ENCODE results near the gene PPP5C. TPM values are rescaled to one million over a fixed set of nuclear protein-coding genes. Genes with fewer than 3 reads are reported as not detected.

Gene PPP5C
- total RNA-seq, 4 donors from 2014 or later = 39.9 to 74.7 (median 61.9) TPM

DNA sequence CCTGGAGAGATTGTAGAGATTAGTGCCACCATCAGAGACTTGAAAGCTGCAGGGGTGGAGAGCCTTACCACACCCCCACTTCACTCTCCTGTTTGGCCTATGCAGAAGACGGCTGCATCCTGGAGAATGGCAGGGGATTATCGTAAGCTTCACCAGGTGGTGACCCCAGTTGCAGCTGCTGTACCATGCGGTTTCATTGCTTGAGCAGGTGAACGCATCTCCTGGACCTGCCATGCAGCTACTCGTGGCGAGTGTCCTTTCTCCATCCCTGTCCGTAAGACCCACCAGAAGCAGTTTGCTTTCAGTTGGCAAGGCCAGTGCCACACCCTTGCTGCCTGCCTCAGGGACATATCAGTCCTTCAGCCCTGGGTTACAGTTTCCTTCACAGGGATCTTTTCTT lies 21.2 kb downstream of the PPP5C start:
- DNase-seq (ENCODE audit: extremely low spot score) = no peak
- Histone ChIP-seq H3K4me3 (no peak overlapping the region), H3K27ac (replicated peaks in 1 of 4) (no peak overlapping the region), H3K4me1 (peaks cover 6 to 22% (median 18%) of the 10 kb centered on the region in 4 donors), H3K9me3 (no peaks in the 10 kb centered on the region), H3K27me3 (no peaks in the 10 kb centered on the region), H3K36me3 (peaks cover 5 to 63% (median 34%) of the 10 kb centered on the region in 4 donors)
- WGBS = 85% methylated on average over 7 of the region's 7 CpGs
- intact Hi-C loops (cut with DNase I) = no loop called here
- TF ChIP-seq POLR2AphosphoS5 (IDR thresholded peaks at IDR 0.05) (no peak), EP300 (IDR thresholded peaks at IDR 0.05) (no peak), POLR2A (IDR thresholded peaks at IDR 0.05; ENCODE audit: low read depth) (no peak)
- TF ChIP-seq, protein P1, sequence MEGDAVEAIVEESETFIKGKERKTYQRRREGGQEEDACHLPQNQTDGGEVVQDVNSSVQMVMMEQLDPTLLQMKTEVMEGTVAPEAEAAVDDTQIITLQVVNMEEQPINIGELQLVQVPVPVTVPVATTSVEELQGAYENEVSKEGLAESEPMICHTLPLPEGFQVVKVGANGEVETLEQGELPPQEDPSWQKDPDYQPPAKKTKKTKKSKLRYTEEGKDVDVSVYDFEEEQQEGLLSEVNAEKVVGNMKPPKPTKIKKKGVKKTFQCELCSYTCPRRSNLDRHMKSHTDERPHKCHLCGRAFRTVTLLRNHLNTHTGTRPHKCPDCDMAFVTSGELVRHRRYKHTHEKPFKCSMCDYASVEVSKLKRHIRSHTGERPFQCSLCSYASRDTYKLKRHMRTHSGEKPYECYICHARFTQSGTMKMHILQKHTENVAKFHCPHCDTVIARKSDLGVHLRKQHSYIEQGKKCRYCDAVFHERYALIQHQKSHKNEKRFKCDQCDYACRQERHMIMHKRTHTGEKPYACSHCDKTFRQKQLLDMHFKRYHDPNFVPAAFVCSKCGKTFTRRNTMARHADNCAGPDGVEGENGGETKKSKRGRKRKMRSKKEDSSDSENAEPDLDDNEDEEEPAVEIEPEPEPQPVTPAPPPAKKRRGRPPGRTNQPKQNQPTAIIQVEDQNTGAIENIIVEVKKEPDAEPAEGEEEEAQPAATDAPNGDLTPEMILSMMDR (IDR thresholded peaks at IDR 0.05) = no peak

DNA sequence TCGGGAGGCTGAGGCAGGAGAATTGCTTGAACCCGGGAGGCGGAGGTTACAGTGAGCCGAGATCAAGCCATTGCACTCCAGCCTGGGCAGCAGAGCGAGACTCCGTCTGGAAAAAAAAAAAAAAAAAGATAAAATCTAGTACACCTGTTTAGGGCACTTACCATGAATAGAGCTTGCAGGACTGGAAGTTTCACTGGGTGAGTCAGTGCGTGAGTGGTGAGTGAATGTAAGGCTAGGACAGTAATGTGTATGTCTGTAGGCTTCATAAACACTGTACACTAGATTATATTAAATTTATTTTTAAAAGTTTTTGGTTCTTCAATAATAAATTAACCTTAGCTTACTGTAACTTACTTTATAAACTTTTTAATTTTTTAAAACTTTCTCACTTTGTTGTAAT lies 22.9 kb downstream of the PPP5C start:
- Histone ChIP-seq H3K4me3 (no peak overlapping the region), H3K27me3 (no peaks in the 10 kb centered on the region), H3K4me1 (peaks cover 20 to 39% (median 34%) of the 10 kb centered on the region in 4 donors), H3K27ac (replicated peaks in 1 of 4) (no peak overlapping the region), H3K9me3 (no peaks in the 10 kb centered on the region), H3K36me3 (peaks cover 5 to 49% (median 23%) of the 10 kb centered on the region in 4 donors)
- no peak for TF ChIP-seq EP300 (IDR thresholded peaks at IDR 0.05)
- TF ChIP-seq, protein P1 (IDR thresholded peaks at IDR 0.05) = no peak
- no peak for TF ChIP-seq POLR2AphosphoS5 (IDR thresholded peaks at IDR 0.05)
- TF ChIP-seq POLR2A (IDR thresholded peaks at IDR 0.05; ENCODE audit: low read depth) = no peak
- intact Hi-C loops (cut with DNase I) = no loop called here
- DNase-seq (ENCODE audit: extremely low spot score) = no peak
- WGBS = 92% methylated on average over 7 of the region's 7 CpGs

DNA sequence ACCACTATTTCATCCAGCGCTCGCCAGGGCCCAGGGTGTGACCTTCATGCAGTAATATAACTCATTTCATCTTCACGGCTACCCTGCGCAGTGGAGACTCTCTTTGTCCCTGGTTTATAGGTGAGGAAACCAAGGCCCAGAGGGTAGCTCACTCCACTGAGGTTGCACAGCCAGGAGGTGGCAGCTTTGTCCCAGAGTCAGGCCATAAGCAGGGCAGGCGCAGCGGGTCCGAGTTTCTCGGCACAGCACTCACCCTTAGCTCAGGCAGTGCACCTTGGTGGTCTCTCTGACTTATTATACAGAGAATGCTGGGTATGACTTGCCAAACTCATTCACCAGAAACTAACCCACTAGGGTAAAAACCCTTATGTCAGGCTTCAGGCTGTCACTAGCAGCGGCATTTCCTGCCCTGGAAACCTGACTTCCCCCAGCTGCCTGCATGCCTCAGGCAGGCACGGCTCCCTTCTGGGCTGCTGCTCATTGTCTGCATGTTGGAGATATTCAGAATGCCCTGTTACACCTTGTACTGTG lies 24.5 kb downstream of the PPP5C start:
- H3K4me1 ChIP-seq = peaks cover 20 to 41% (median 34%) of the 10 kb centered on the region in 4 donors
- DNase-seq (ENCODE audit: extremely low spot score) = no peak
- H3K36me3 ChIP-seq = peaks cover 8 to 50% (median 23%) of the 10 kb centered on the region in 4 donors
- H3K4me3 ChIP-seq = no peak overlapping the region
- intact Hi-C loops (cut with DNase I) = no loop called here
- H3K27ac ChIP-seq (replicated peaks in 1 of 4) = no peak overlapping the region
- WGBS = 69% methylated on average over 7 of the region's 10 CpGs
- TF ChIP-seq POLR2AphosphoS5 (IDR thresholded peaks at IDR 0.05) (no peak), EP300 (IDR thresholded peaks at IDR 0.05) (no peak), POLR2A (IDR thresholded peaks at IDR 0.05; ENCODE audit: low read depth) (no peak)
- TF ChIP-seq, protein P1 (IDR thresholded peaks at IDR 0.05) = no peak
- no peaks in the 10 kb centered on the region for H3K9me3 ChIP-seq
- H3K27me3 ChIP-seq = no peaks in the 10 kb centered on the region

DNA sequence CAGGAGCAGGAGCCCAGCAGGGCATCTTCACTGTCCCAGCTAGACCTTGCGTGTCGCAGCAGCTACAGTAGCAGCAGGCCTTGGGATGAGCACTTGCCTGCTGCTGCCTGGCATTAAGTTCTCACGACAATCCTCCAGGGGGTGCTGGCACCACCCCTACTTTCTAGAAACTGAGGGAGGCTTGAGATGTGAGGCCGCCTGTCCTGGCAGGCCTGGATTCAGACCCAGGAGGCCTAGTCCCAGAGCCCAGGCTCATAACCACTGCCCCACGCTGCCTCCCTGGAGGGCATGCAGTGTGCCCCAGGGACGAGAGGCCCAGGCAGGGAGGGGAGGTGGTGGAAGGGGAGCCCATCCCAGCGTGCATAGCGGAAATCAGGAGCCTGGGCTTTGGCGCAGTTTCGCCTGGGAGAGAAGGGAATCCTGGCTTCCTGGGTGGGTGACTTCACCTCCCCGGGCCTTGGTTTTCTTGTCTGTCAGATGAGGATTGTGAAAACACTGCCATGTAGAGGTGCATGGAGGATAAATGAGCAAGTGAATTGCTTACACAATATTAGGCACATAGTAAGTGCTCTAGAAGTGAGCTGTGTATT lies 26.1 kb downstream of the PPP5C start:
- Histone ChIP-seq H3K4me1 (peaks cover 26 to 49% (median 41%) of the 10 kb centered on the region in 4 donors), H3K27me3 (no peaks in the 10 kb centered on the region), H3K9me3 (no peaks in the 10 kb centered on the region), H3K4me3 (no peak overlapping the region), H3K27ac (replicated peaks in 1 of 4) (peak overlapping the region; percentile 62 to 79 (median 72)), H3K36me3 (peaks cover 11 to 48% (median 30%) of the 10 kb centered on the region in 4 donors)
- no peak for DNase-seq (ENCODE audit: extremely low spot score)
- TF ChIP-seq EP300 (IDR thresholded peaks at IDR 0.05) = no peak
- peak in 1 of 2 donors; percentile 20 for TF ChIP-seq POLR2AphosphoS5 (IDR thresholded peaks at IDR 0.05)
- TF ChIP-seq, protein P1 (IDR thresholded peaks at IDR 0.05) = peak in 2 of 3 experiments; percentile 12 to 33
- TF ChIP-seq POLR2A (IDR thresholded peaks at IDR 0.05; ENCODE audit: low read depth) = no peak
- 58% methylated on average over 9 of the region's 11 CpGs for WGBS
- intact Hi-C loops (cut with DNase I) = no loop called here
